GM10266 (cell line): ENCODE data around the gene SUGCT.

Experiments
- DNase-seq: peaks from one replicate; pipeline ENCODE4 v3.0.0; 2012; ENCODE audit errors: extremely low spot score
- CTCF ChIP-seq: IDR thresholded peaks from 2 replicates; pipeline ENCODE4 v1.5.1; 2012; ENCODE audit warnings: mild to moderate bottlenecking, low read depth; ENCODE audit not compliant: control insufficient read depth, insufficient read depth; ENCODE audit errors: missing control alignments

The SUGCT gene

GRCh38 chr7:40873248-40873647, 738.4 kb downstream of the SUGCT start:
- no peak for TF ChIP-seq CTCF
- DNase-seq: no peak

DNA sequence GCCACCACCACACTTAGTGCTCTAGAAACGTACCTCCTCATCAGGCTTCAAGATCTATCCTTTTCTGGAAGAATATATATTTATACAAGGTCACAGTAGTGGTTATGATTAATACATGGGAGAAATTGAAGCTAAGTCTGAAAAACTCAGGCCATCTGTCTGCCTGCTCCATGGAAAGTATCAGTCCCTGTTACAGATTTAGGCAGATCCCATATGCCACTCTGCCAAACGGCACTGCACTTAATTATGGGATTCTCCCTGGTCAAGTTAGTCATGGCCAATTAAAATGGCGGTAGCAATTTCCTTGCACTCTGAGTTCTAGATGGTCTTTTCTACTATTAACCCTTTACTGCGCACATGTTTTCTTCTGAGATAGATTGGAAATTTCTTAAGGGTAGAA, 740.0 kb downstream of the SUGCT start:
- no peak for TF ChIP-seq CTCF

DNA sequence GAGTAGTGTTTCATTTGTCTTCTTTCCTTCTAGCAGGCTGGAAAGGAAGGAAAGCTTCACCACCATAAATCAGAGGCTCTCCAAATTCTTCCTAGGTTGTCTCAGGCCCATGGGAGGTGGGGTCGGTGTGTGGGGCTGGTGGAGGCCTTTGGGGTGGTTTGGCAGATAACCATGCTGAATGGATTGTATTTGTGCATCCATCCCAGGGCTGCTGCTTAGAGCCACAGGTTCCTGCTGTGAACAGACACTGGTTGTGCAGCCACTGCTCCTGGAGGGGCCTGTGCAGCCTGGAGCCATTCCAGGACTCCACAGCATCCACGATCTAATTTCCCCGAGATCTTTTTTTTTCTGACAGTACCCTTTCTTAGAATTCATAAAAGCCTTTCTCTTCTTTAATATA, 741.8 kb downstream of the SUGCT start:
- DNase-seq: no peak
- TF ChIP-seq CTCF: no peak

More for the DNA sequence above, 740.0 kb downstream of the SUGCT start:
- no peak for DNase-seq

DNA sequence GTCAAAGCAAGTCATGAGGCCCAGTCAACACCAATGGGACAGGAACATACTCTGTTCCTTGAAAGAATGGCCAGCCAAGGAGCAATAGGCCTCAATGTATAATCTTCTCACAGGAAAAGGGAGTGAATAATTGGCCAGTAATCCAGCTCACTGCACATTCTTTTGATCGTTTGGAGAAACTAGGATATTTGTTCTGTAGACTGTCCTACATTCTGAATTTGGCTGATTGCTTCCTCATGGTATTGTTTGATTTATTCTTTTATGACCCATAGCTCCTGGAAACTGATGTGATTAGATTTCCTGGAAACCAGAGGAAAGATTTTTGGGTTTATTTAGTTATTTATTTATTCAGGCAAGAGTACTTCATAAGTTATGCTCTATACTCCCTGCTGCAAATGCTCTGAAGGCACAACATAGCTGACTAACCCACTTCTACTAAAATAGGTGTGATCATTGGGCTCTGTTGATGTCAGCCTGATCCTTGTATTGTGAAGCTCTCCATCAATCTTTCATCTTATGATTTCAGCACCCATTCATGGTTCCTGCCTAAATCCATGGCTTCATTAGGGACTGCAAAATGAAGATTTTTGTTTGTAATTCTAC, 745.2 kb downstream of the SUGCT start:
- no peak for TF ChIP-seq CTCF
- DNase-seq: no peak

DNA sequence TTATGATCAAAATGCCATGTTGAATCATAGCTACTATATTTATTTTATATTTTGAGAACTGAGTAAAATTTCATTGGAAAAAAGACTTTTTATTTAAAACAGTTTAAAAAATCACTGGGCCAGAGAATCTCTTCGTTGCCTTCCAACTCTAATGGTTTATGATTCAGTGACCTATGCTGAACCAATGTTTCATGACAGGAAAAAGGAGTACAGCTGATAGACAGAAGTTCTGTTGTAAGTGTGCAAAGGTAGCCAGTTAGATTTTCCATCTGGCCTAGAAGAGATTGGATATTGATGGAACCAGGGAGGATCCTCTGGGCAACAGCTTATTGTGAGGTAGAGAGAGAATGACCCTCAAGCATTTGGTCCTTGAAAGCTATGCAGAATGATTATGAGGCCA, 745.8 kb downstream of the SUGCT start:
- no peak for TF ChIP-seq CTCF
- no peak for DNase-seq

- TF ChIP-seq CTCF: no peak
- no peak for DNase-seq
Measured at GRCh38 chr7:40881405-40881926, 746.7 kb downstream of the SUGCT start.

- TF ChIP-seq CTCF: no peak
Measured at GRCh38 chr7:40882071-40882658, 747.4 kb downstream of the SUGCT start.

More at GRCh38 chr7:40882071-40882658, 747.4 kb downstream of the SUGCT start:
- no peak for DNase-seq
